A673 (cell line): ENCODE data around the gene SAP30BP.

Experiments
- CTCF ChIP-seq: fragments of 300-800, 200-600 bp; sonication (generic); conservative IDR thresholded peaks from 2 replicates; pipeline ENCODE4 v1.5.1; 2017; ENCODE audit warnings: low read depth, mild to moderate bottlenecking, antibody characterized with exemption, low read length, moderate library complexity, mixed read lengths
- EZH2 ChIP-seq: fragments of 200-600 bp; sonication (generic); IDR thresholded peaks from 2 replicates; pipeline ENCODE4 v1.6.1; 2017; ENCODE audit warnings: borderline replicate concordance, low read depth, mild to moderate bottlenecking, mixed read lengths, antibody characterized with exemption, low read length; ENCODE audit not compliant: poor library complexity, severe bottlenecking

GRCh38 chr17:75720656-75721462 is 53.7 kb downstream of the SAP30BP start, which contains the start of gene ITGB4:
- TF ChIP-seq CTCF (no peak), EZH2 (peak; percentile 29)
